SH-SY5Y (cell line): Measurements from ENCODE around the gene CLK4.

Experiments used
- GATA2 ChIP-seq: IDR thresholded peaks from 2 replicates; pipeline ENCODE4 v1.6.1; 2011; ENCODE audit warnings: mild to moderate bottlenecking, low read depth, low read length
- GATA3 ChIP-seq: IDR thresholded peaks from 2 replicates; pipeline ENCODE4 v1.6.1; 2011; ENCODE audit warnings: low read depth, mild to moderate bottlenecking, low read length, moderate library complexity

DNA sequence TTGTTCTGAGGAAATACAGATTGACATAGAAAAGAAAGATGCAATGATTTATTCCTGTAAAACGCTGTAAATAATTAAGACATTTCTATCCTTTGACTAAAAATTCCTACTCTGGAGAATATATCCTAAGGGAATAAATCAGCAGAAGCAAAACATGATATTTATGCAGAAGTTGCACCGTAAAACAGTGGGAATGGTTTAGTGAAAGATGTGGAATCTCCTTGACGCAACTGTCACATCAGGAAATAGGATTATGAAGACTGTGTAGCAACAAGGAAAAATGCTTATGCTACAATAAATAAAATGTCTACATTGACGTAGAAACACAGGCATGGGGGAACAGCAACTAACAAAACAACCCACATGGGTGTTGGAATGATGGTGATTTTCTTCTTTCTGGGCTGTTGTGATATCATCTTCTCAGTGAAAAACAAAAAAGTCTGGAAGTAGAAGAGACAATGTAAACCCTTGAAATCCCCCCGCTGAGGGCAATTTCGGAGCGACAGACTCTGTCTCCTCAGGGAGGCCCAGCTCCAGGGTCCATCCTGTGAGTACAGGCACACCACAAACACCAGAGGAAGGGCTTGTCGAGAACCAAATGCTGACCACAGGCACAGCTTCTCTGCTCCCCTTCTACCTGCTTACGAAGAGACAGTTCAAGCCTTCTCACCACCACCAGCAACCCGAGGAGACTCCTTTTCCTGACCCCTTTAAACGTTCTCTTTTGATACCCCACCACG is 61.9 kb downstream of the CLK4 start:
- TF ChIP-seq GATA3 (no peak), GATA2 (no peak)
